Lung (tissue), 12 donors: ENCODE measurements around the gene RFX8. TPM values are rescaled to one million over a fixed set of nuclear protein-coding genes. Genes with fewer than 3 reads are reported as not detected.

Experiments
- ATAC-seq: fragments of 200-7000 bp; cut with Tn5 transposase; one replicate; pipeline ENCODE4 v1.9.1; 2020; ENCODE audit warnings: moderate number of reproducible peaks; ENCODE audit not compliant: insufficient read depth, low FRiP score
- DNase-seq, 3 donors: peaks; one replicate each; pipeline ENCODE4 v3.0.0-alpha.2; 2013 to 2017
- H3K27ac ChIP-seq, 2 donors: one replicate each; pipeline ENCODE4 v1.5.1; 2013; ENCODE audit warnings: mild to moderate bottlenecking in 2 of 2, moderate library complexity in 2 of 2, control low read depth in 1 of 2, inconsistent platforms in 1 of 2, low read depth in 1 of 2, low read length in 1 of 2
- H3K27me3 ChIP-seq, 3 donors: one replicate each; pipeline ENCODE4 v1.5.1; 2013; ENCODE audit warnings: low read length in 2 of 3; ENCODE audit not compliant: control insufficient read depth in 3 of 3, insufficient read depth in 3 of 3
- H3K36me3 ChIP-seq, 4 donors: one replicate each; pipeline ENCODE4 v1.5.1; 2013; ENCODE audit warnings: low read length in 4 of 4, mild to moderate bottlenecking in 1 of 4, moderate library complexity in 1 of 4; ENCODE audit not compliant: control insufficient read depth in 4 of 4, insufficient read depth in 4 of 4
- H3K4me1 ChIP-seq, 5 donors: one replicate each; pipeline ENCODE4 v1.5.1; 2013; ENCODE audit warnings: low read length in 5 of 5, mild to moderate bottlenecking in 2 of 5, moderate library complexity in 1 of 5; ENCODE audit not compliant: control insufficient read depth in 5 of 5, insufficient read depth in 5 of 5
- H3K4me3 ChIP-seq: one replicate; pipeline ENCODE4 v1.5.1; 2013; ENCODE audit warnings: mild to moderate bottlenecking, control low read depth, moderate library complexity
- H3K9ac ChIP-seq, 2 donors: one replicate each; pipeline ENCODE4 v1.5.1; 2013; ENCODE audit warnings: low read length in 2 of 2, control low read depth in 1 of 2; ENCODE audit not compliant: insufficient read depth in 1 of 2
- H3K9me3 ChIP-seq, 4 donors: one replicate each; pipeline ENCODE4 v1.5.1; 2013; ENCODE audit warnings: low read length in 3 of 4, mild to moderate bottlenecking in 1 of 4, moderate library complexity in 1 of 4; ENCODE audit not compliant: control insufficient read depth in 4 of 4, insufficient read depth in 3 of 4
- WGBS, 2 donors: extraction: QIAGEN DNeasy Blood & Tissue Kit; methylation state at CpG; one replicate each; pipeline ENCODE4 v1.1.7; 2013; 5-methylcytosine and 5-hydroxymethylcytosine counted together
- polyA plus RNA-seq, 2 donors: library from polyadenylated mRNA; stranded (reverse); fragments of 200-250 nt; gene quantifications; one replicate each; pipeline ENCODE4 v1.2.1, GENCODE V29; 2013
- total RNA-seq, 2 donors: library from RNA; depleted of rRNA in 1 of 2; stranded (reverse); fragments of >200 nt in 1 of 2; gene quantifications; one replicate each; pipeline ENCODE4 v1.2.1, GENCODE V29; 2014 to 2021
- TF ChIP-seq, protein P1 (sequence below): IDR thresholded peaks from 2 replicates; pipeline ENCODE4 v1.5.1; 2012; ENCODE audit warnings: mild to moderate bottlenecking; ENCODE audit errors: control extremely low read depth, extremely low read depth
- donor health status: control.
- donor health status: control.
- donor health status: Bipolar disorder and iron deficiency.
- donor health status: healthy.
- donor health status: DM: yes; HTN: yes; CAD: no.

The RFX8 gene
- total and polyA plus RNA-seq, 4 donors, result 0.11 to 0.88 (median 0.36) TPM

DNA sequence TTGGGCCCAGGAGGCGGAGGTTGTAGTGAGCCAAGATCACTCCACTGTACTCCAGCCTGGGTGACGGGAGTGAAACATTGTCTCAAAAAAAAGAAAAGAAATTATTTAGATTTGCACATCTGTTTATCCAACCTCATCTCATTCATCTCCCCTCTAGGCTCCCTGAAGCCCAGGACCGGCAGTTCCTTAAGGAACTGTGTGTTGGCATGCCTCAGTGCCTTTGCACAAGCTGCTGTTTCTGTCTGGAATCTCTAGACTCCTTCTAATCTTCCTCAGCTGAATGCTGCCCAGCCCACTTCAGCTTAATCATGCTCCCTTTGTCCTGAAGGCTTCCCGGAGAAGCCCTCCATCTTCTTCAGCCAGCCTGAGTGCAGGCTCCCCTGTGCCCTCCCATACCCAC lies 10.9 kb upstream of the RFX8 start:
- Histone ChIP-seq H3K27ac (no peak overlapping the region), H3K4me1 (no peaks in the 10 kb centered on the region), H3K4me3 (no peak overlapping the region), H3K9ac (no peak overlapping the region), H3K36me3 (no peaks in the 10 kb centered on the region), H3K9me3 (no peaks in the 10 kb centered on the region), H3K27me3 (no peaks in the 10 kb centered on the region)
- ATAC-seq, result no peak
- WGBS, 2 donors, result 85 to 99% methylated on average over 4 of the region's 4 CpGs
- TF ChIP-seq, protein P1, sequence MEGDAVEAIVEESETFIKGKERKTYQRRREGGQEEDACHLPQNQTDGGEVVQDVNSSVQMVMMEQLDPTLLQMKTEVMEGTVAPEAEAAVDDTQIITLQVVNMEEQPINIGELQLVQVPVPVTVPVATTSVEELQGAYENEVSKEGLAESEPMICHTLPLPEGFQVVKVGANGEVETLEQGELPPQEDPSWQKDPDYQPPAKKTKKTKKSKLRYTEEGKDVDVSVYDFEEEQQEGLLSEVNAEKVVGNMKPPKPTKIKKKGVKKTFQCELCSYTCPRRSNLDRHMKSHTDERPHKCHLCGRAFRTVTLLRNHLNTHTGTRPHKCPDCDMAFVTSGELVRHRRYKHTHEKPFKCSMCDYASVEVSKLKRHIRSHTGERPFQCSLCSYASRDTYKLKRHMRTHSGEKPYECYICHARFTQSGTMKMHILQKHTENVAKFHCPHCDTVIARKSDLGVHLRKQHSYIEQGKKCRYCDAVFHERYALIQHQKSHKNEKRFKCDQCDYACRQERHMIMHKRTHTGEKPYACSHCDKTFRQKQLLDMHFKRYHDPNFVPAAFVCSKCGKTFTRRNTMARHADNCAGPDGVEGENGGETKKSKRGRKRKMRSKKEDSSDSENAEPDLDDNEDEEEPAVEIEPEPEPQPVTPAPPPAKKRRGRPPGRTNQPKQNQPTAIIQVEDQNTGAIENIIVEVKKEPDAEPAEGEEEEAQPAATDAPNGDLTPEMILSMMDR, result no peak
- DNase-seq, result no peak

DNA sequence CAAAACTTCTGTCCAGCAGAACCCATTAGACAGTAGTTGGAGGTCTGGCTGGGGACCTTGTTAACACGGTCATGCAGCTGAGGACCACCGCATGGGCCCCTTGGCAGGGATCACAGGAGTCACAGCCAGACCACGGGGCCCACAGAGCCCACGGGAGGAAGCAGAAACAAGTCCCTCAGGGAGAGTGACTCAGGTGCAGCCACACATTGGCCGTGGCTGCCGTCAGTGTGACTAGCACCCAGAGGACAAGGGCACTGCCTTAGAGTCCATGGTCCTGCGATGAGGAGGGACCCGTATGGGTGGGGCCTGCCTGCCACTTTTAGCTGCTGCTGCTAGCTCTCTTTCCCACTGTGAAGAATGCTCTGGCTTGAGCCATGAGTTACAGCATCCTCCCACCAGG lies 5.9 kb upstream of the RFX8 start:
- ATAC-seq (no peak), DNase-seq (no peak)
- peaks cover 0 to 7% (median 0%) of the 10 kb centered on the region in 5 donors for H3K4me1 ChIP-seq
- TF ChIP-seq, protein P1, result no peak
- 83 to 88% methylated on average over 8 of the region's 8 CpGs for WGBS, 2 donors
- no peak overlapping the region for H3K9ac ChIP-seq
- H3K27ac ChIP-seq, result no peak overlapping the region
- H3K36me3 ChIP-seq, result no peaks in the 10 kb centered on the region
- H3K9me3 ChIP-seq, result no peaks in the 10 kb centered on the region
- H3K4me3 ChIP-seq, result no peak overlapping the region
- H3K27me3 ChIP-seq, result no peaks in the 10 kb centered on the region

DNA sequence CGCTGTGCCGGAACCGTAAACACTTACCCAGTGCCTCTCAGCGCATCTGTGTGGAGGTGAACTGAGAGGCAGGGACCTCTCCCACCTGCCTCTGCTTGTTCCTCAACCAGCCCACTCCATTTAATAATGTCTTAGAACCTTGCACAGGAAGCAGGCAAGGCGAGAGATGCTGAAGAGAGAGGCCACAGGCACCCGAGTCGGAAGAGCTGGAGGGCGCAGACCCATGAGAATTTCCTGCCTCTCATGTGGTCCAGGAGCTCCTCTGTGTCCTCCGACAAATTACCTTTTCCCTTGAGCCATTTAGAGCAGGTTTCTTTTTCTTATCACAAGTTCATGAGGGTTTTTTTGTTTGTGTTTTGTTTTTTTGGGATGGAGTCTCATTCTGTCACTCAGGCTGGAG lies 4.9 kb upstream of the RFX8 start:
- Histone ChIP-seq H3K36me3 (no peaks in the 10 kb centered on the region), H3K9me3 (no peaks in the 10 kb centered on the region), H3K27ac (no peak overlapping the region), H3K9ac (no peak overlapping the region), H3K4me3 (no peak overlapping the region), H3K27me3 (no peaks in the 10 kb centered on the region), H3K4me1 (peaks cover 0 to 7% (median 0%) of the 10 kb centered on the region in 5 donors)
- WGBS, 2 donors, result 51 to 70% methylated on average over 9 of the region's 9 CpGs
- DNase-seq (no peak), ATAC-seq (no peak)
- TF ChIP-seq, protein P1, result no peak

DNA sequence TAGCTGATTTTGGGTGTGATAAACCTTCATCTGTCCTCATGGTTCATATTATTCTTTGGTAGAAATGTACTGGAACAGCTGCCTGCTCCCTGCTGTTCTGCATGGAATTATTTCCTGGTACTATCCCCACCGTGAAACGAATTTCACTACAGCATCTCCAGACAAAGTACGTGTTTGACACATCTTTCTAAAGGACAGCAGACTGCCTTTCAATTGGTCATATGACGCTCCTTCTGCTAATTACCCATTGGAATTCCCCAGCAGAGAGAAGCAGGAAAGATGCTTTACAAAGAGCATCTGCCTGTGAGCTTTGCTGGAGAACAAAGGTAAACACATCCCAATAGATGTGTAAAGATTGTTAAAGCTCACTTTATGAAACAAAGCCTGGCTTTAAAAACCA lies 4.4 kb upstream of the RFX8 start:
- Histone ChIP-seq H3K4me1 (peaks cover 0 to 7% (median 0%) of the 10 kb centered on the region in 5 donors), H3K9ac (no peak overlapping the region), H3K27me3 (no peaks in the 10 kb centered on the region), H3K27ac (no peak overlapping the region), H3K4me3 (no peak overlapping the region), H3K36me3 (no peaks in the 10 kb centered on the region), H3K9me3 (no peaks in the 10 kb centered on the region)
- 56 to 68% methylated on average over 4 of the region's 4 CpGs for WGBS, 2 donors
- ATAC-seq, result no peak
- TF ChIP-seq, protein P1, result no peak
- DNase-seq, result no peak
